Measurements from ENCODE around the gene ITGA1. TPM values are rescaled to one million over a fixed set of nuclear protein-coding genes. Genes with fewer than 3 reads are reported as not detected.

ITGA1 gene
- total RNA-seq, 1 donor from 2014 or later = 42.7 TPM

GRCh38 chr5:52883110-52883509 lies 95.4 kb downstream of the ITGA1 start:
- intact Hi-C loops (cut with DNase I) = no loop called here
- H3K36me3 ChIP-seq = peaks cover 16 to 41% of the 10 kb centered on the region in 2 donors
- no peak overlapping the region for H3K4me3 ChIP-seq
- no peaks in the 10 kb centered on the region for H3K27me3 ChIP-seq
- DNase-seq (ENCODE audit: low spot score in 2 of 2) = no peak
- TF ChIP-seq, protein P1, sequence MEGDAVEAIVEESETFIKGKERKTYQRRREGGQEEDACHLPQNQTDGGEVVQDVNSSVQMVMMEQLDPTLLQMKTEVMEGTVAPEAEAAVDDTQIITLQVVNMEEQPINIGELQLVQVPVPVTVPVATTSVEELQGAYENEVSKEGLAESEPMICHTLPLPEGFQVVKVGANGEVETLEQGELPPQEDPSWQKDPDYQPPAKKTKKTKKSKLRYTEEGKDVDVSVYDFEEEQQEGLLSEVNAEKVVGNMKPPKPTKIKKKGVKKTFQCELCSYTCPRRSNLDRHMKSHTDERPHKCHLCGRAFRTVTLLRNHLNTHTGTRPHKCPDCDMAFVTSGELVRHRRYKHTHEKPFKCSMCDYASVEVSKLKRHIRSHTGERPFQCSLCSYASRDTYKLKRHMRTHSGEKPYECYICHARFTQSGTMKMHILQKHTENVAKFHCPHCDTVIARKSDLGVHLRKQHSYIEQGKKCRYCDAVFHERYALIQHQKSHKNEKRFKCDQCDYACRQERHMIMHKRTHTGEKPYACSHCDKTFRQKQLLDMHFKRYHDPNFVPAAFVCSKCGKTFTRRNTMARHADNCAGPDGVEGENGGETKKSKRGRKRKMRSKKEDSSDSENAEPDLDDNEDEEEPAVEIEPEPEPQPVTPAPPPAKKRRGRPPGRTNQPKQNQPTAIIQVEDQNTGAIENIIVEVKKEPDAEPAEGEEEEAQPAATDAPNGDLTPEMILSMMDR (IDR thresholded peaks at IDR 0.05) = no peak
- no peaks in the 10 kb centered on the region for H3K9me3 ChIP-seq
- no peaks in the 10 kb centered on the region for H3K4me1 ChIP-seq
- H3K27ac ChIP-seq = no peak overlapping the region

DNA sequence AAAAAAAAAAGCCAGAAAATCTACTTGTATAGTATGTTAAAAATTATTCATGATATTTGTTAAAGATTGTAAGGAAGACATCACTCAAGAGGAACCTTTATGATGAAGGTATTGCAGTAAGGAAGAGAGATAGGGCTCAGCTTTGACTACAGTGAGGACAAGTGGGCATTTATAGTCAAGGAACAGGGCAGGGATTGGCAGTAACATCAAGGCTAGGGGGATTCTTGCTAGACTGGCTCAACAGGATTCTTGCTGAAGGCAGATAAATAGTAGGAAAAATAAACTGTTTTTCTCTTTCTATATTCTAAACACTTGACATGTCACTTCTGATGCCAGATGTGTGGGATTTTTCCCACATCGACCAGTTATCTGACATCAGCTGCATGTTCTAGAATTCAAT lies 96.7 kb downstream of the ITGA1 start:
- TF ChIP-seq, protein P1 (IDR thresholded peaks at IDR 0.05) = no peak
- intact Hi-C loops (cut with DNase I) = no loop called here
- Histone ChIP-seq H3K27ac (no peak overlapping the region), H3K4me1 (no peaks in the 10 kb centered on the region), H3K27me3 (no peaks in the 10 kb centered on the region), H3K9me3 (no peaks in the 10 kb centered on the region), H3K4me3 (no peak overlapping the region), H3K36me3 (peaks cover 23 to 50% of the 10 kb centered on the region in 2 donors)
- DNase-seq (ENCODE audit: low spot score in 2 of 2) = no peak

DNA sequence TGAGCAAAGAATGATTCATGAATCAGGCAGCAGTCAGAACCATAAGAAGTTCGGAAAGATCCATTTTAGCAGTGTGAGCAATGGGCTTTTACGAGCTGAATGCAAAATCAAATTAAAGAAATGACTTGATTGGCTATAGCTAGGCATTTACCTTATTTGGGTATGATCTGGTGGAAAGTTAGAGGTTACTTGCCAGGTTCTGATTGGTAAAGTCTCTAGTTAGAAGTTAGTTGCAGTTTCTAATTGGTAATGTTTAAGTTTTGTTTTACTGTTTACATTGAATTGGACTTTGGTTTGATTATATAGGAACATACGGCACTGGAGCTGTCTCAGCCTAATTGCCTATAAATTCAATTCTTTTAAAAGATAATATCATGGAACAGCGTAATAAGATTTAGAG lies 97.9 kb downstream of the ITGA1 start:
- Histone ChIP-seq H3K27ac (peak overlapping the region; percentile 28 to 33), H3K4me3 (no peak overlapping the region), H3K27me3 (no peaks in the 10 kb centered on the region), H3K36me3 (peaks cover 23 to 50% of the 10 kb centered on the region in 2 donors), H3K9me3 (no peaks in the 10 kb centered on the region), H3K4me1 (no peaks in the 10 kb centered on the region)
- DNase-seq (ENCODE audit: low spot score in 2 of 2) = no peak
- TF ChIP-seq, protein P1 (IDR thresholded peaks at IDR 0.05) = no peak
- intact Hi-C loops (cut with DNase I) = no loop called here

- Histone ChIP-seq H3K4me3 (no peak overlapping the region), H3K9me3 (no peaks in the 10 kb centered on the region), H3K27ac (peak overlapping the region; percentile 4 to 28), H3K4me1 (no peaks in the 10 kb centered on the region), H3K36me3 (peaks cover 23 to 53% of the 10 kb centered on the region in 2 donors), H3K27me3 (no peaks in the 10 kb centered on the region)
- DNase-seq (ENCODE audit: low spot score in 2 of 2) = no peak
- intact Hi-C loops (cut with DNase I) = no loop called here
- TF ChIP-seq, protein P1 (IDR thresholded peaks at IDR 0.05) = no peak
These were observed 98.5 kb downstream of the ITGA1 start for GRCh38 chr5:52886206-52886605.

- Histone ChIP-seq H3K4me1 (no peaks in the 10 kb centered on the region), H3K27ac (peak overlapping the region; percentile 6 to 16), H3K27me3 (no peaks in the 10 kb centered on the region), H3K36me3 (peaks cover 23 to 44% of the 10 kb centered on the region in 2 donors), H3K4me3 (no peak overlapping the region), H3K9me3 (no peaks in the 10 kb centered on the region)
- TF ChIP-seq, protein P1 (IDR thresholded peaks at IDR 0.05) = no peak
- DNase-seq (ENCODE audit: low spot score in 2 of 2) = no peak
- intact Hi-C loops (cut with DNase I) = no loop called here
These were observed 99.3 kb downstream of the ITGA1 start for GRCh38 chr5:52887066-52887465.

DNA sequence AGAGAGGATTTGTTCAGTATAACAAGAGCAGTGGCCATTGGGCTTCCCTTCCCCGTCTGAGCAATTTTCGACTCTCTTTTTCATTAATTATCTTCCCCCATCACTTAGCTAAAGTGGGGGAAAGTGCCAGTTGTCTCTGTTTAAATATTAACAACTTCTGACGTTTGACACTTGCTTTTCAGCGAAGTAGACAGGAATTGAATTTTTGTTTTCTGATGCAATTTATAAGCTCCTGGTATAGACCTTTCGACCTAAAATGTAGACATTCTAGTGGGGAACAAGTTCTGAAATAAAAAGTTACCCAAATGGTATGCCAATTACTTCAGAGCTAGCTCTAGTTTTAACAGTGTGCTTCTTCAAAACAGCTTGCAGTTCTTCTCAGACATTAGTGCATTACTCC lies 100.6 kb downstream of the ITGA1 start:
- intact Hi-C loops (cut with DNase I) = no loop called here
- H3K27ac ChIP-seq = peak overlapping the region; percentile 35 to 38
- DNase-seq (ENCODE audit: low spot score in 2 of 2) = no peak
- peaks cover 0 to 8% of the 10 kb centered on the region in 2 donors for H3K4me1 ChIP-seq
- no peak overlapping the region for H3K4me3 ChIP-seq
- TF ChIP-seq, protein P1 (IDR thresholded peaks at IDR 0.05) = no peak
- peaks cover 23 to 36% of the 10 kb centered on the region in 2 donors for H3K36me3 ChIP-seq
- H3K27me3 ChIP-seq = no peaks in the 10 kb centered on the region
- no peaks in the 10 kb centered on the region for H3K9me3 ChIP-seq

Measured in ascending aorta (tissue), 2 donors.